Spleen (tissue), 7 donors: ENCODE data around the gene TAP1.

Source experiments
- CTCF ChIP-seq, 11 experiments: fragments of 200-600 bp in 7 of 11; fragments of 450-650 bp in 4 of 11; sonication (generic) in 4 of 11; IDR thresholded peaks in 8 of 11; conservative IDR thresholded peaks in 3 of 11; 1 replicate in 7 of 11; 2 replicates in 4 of 11; pipeline versions ENCODE4 v1.4.0 to v1.8.0; 2016 to 2021; ENCODE audit warnings: antibody characterized with exemption in 11 of 11, inconsistent platforms in 4 of 11, mild to moderate bottlenecking in 1 of 11
- POLR2A ChIP-seq, 3 donors: fragments of 450-650 bp; IDR thresholded peaks; one replicate each; pipeline ENCODE4 v1.5.1; 2017; ENCODE audit warnings: antibody characterized with exemption in 3 of 3, mild to moderate bottlenecking in 1 of 3
- POLR2AphosphoS5 ChIP-seq, 3 donors: sonication (generic); formaldehyde crosslinking; IDR thresholded peaks; one replicate each; pipeline ENCODE4 v1.5.1; 2017; ENCODE audit warnings: antibody characterized with exemption in 3 of 3
- donor health status: DM: no; HTN: no; CAD: no; lungs with moderate emphysema.
- donor health status: DM: no; HTN: no; CAD: no.
- donor health status: DM: no; HTN: no; CAD: no.

- no peak for TF ChIP-seq CTCF (IDR thresholded peaks at IDR 0.05 in 8 of 11, conservative IDR thresholded peaks at IDR 0.05 in 3 of 11)
- peak in 1 of 3 donors; percentile 20 for TF ChIP-seq POLR2AphosphoS5 (IDR thresholded peaks at IDR 0.05)
- peak in 2 of 3 donors; percentile 54 to 86 for TF ChIP-seq POLR2A (IDR thresholded peaks at IDR 0.05)
Measured at GRCh38 chr6:32815996-32816395, 37.5 kb downstream of the TAP1 start.
